Activated CD8-positive, alpha-beta T cell treated with anti-CD3 and anti-CD28 coated beads for 36 hours (primary cell): ENCODE data around the gene GUSB. TPM values are rescaled to one million over a fixed set of nuclear protein-coding genes. Genes with fewer than 3 reads are reported as not detected.
"Not testable (repeated sequence)": the region's sequence is repeated elsewhere in the genome, so short reads cannot be mapped to it uniquely, and the experiment has no call there.

Source experiments
- ATAC-seq: fragments of 200-7000 bp; cut with Tn5 transposase; one replicate; pipeline ENCODE4 v1.10.0; 2021; ENCODE audit warnings: mild to moderate bottlenecking, moderate library complexity
- CTCF ChIA-PET: fragments of 350-600 bp; sonication (Branson Sonifier 250); formaldehyde crosslinking; loops from one replicate; lab custom pipeline; 2021; ENCODE audit warnings: antibody characterized with exemption; lab: Charles Lee
- POLR2A ChIA-PET: fragments of 350-600 bp; sonication (Branson Sonifier 250); formaldehyde crosslinking; loops from one replicate; lab custom pipeline; 2021; ENCODE audit warnings: antibody characterized with exemption; lab: Charles Lee
- DNase-seq: peaks from one replicate; pipeline ENCODE4 v3.0.0-alpha.2; 2020
- H3K27ac Mint-ChIP-seq: one replicate; pipeline ENCODE4 v1.8.0; 2021; ENCODE audit warnings: mild to moderate bottlenecking, mixed read lengths
- H3K27me3 Mint-ChIP-seq: one replicate; pipeline ENCODE4 v1.8.0; 2021; ENCODE audit warnings: mixed read lengths
- H3K36me3 Mint-ChIP-seq: one replicate; pipeline ENCODE4 v1.8.0; 2021; ENCODE audit warnings: low read depth, mixed read lengths
- H3K4me1 Mint-ChIP-seq: one replicate; pipeline ENCODE4 v1.8.0; 2021; ENCODE audit warnings: low read depth, mixed read lengths
- H3K4me3 Mint-ChIP-seq: one replicate; pipeline ENCODE4 v1.8.0; 2021; ENCODE audit warnings: mild to moderate bottlenecking, moderate library complexity, mixed read lengths
- H3K9me3 Mint-ChIP-seq: one replicate; pipeline ENCODE4 v1.8.0; 2021; ENCODE audit warnings: mixed read lengths
- CTCF ChIP-seq: fragments of 200-600 bp; IDR thresholded peaks from one replicate; pipeline ENCODE4 v1.8.0; 2022; ENCODE audit warnings: antibody characterized with exemption, mild to moderate bottlenecking
- intact Hi-C: fragments of 100-400 bp; cut with micrococcal nuclease; formaldehyde crosslinking; loops from one replicate; pipeline ENCODE4 v1.10.0; 2022
- total RNA-seq, 2 experiments: library from RNA; stranded (reverse); gene quantifications; one replicate each; pipeline ENCODE4 v1.2.3, GENCODE V29; 2021

Gene GUSB
- total RNA-seq, 2 experiments from 2014 or later = 42.0 to 48.6 TPM

DNA sequence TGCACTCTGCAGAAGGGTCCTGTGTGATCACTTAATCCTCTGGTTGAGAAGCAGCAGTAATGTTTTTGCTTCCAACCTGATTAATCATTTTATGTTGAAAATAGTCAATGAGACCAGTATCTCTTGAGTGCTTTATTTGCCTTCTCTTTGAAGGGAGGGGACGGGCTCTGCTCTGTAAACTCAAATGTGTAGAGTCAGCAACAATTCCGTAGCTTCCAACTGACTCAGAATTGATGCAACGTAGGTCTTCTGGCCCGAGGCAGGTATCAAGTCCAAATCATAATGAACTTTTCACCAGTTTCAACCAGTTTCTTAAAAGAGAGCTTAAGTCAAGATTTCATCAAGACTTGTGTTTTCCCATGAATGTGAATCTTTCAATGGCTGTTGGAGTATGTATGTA, 26.3 kb downstream of the GUSB start:
- Mint-ChIP-seq H3K9me3 (no peaks in the 10 kb centered on the region), H3K27ac (no peak overlapping the region), H3K4me3 (no peak overlapping the region), H3K36me3 (peaks cover 34% of the 10 kb centered on the region), H3K27me3 (no peaks in the 10 kb centered on the region), H3K4me1 (no peaks in the 10 kb centered on the region)
- ATAC-seq = no peak
- ChIA-PET CTCF (no interaction called here), POLR2A (no interaction called here)
- DNase-seq = no peak
- no peak for TF ChIP-seq CTCF
- intact Hi-C loops = no loop called here

DNA sequence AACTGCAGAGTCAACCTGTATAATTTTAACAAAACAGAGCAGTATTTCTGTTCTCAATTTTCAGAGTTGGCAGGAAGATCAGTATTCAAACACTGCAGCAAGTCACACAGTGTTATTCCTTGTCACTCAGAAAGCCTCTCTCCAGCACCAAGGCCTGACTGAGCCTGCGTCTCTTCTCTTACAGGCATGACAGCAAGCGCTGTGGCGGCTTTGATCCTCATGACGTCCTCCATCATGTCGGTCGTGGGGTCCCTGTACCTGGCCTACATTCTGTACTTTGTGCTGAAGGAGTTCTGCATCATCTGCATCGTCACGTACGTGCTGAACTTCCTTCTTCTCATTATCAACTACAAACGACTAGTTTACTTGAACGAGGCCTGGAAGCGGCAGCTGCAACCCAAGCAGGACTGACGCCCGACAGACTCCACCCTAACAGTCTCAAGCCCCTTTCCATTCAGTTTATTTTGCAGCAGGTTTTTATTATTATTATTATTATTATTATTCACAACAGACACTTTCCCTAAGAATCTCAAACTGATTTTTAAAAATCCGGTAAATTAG, 28.0 kb downstream of the GUSB start:
- CTCF ChIA-PET = no interaction called here
- TF ChIP-seq CTCF = no peak
- ATAC-seq = no peak
- POLR2A ChIA-PET = no interaction called here
- Mint-ChIP-seq H3K4me3 (no peak overlapping the region), H3K27me3 (no peaks in the 10 kb centered on the region), H3K9me3 (no peaks in the 10 kb centered on the region), H3K27ac (no peak overlapping the region), H3K4me1 (no peaks in the 10 kb centered on the region), H3K36me3 (peaks cover 24% of the 10 kb centered on the region)
- intact Hi-C loops = no loop called here
- DNase-seq = no peak

DNA sequence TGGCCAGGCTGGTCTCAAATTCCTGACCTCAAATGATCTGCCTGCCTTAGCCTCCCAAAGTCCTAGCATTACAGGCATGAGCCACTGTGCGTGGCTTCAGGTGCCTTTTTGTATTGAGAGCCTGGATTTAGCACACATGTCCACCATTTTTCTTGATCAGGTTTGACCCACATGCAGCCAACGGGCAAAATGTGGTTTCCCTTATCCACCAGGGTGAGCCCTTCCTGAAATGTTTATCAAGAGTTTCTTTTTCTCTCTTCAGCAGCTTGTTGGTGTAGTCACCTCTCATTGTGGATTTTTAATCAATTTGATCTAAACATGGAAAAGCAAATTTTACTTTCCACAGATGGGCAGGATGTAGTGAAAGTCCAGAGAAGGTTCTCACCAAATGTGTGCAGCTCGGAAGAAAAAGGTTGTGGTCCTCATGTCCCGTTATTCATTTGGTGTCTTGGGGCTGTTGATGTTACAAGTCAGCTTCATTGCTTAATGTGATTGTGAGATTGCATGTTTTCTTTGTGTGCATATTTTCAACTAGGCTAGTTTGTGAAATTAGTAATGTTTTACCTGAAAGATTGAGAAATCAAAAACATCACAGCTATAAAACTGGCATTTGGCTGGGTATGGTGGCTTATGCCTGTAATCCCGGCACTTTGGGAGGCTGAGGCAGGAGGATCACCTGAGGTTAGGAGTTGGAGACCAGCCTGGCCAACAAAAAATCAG, 28.9 kb downstream of the GUSB start:
- H3K9me3 Mint-ChIP-seq = no peaks in the 10 kb centered on the region
- DNase-seq (no peak), ATAC-seq (no peak)
- H3K4me1 Mint-ChIP-seq = no peaks in the 10 kb centered on the region
- intact Hi-C loops = no loop called here
- no peak overlapping the region for H3K4me3 Mint-ChIP-seq
- peaks cover 20% of the 10 kb centered on the region for H3K36me3 Mint-ChIP-seq
- no peaks in the 10 kb centered on the region for H3K27me3 Mint-ChIP-seq
- ChIA-PET POLR2A (interaction anchor here (0.6 kb wide), 1 partner anchor 11 kb away, joined by 3 read pairs; no protein-coding TSS in a partner anchor), CTCF (no interaction called here)
- TF ChIP-seq CTCF = no peak
- H3K27ac Mint-ChIP-seq = no peak overlapping the region

DNA sequence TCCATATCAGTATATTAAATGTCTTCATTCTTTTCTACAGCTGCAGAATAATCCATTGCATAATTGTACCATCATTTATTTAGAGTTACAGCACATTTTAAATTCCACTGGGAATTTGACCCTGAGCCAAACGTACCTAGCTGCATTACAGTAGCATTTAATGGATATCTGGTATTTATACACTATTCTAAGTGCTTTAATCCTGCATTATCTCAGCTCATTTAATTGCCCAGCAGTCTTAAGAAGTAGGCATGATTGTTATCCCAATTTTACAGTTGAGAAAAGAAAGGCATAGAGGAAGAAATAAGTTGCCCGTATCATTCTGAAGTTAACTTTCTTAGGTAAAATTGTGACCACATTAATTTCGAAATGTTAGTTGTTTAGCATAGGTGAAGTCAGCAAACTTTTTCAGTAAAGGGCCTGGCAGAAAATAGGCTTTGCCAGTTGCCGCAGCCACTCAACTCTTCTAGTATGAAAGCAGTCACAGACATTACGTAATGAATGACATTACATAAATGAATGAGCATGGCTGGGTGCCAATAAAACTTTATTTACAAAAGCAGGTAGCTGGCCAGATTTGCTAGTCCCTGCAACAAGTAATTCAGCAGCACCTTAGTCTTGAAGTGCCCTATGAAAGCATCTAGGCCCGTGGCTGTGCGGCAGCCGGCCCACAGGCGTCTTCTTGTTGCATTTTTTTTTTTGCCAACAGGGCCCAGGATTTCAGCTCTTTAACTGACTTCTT, 30.0 kb downstream of the GUSB start:
- intact Hi-C loops = no loop called here
- Mint-ChIP-seq H3K27me3 (no peaks in the 10 kb centered on the region), H3K27ac (no peak overlapping the region), H3K36me3 (peaks cover 18% of the 10 kb centered on the region), H3K4me1 (no peaks in the 10 kb centered on the region), H3K9me3 (no peaks in the 10 kb centered on the region), H3K4me3 (no peak overlapping the region)
- ChIA-PET CTCF (interaction anchor here (0.6 kb wide), 1 partner anchor 28 kb away, joined by 3 read pairs; no protein-coding TSS in a partner anchor), POLR2A (no interaction called here)
- DNase-seq (no peak), ATAC-seq (no peak)
- TF ChIP-seq CTCF = no peak

GRCh38 chr7:65946904-65947303, 35.1 kb downstream of the GUSB start:
- POLR2A ChIA-PET = no interaction called here
- DNase-seq (no peak), ATAC-seq (no peak)
- CTCF ChIA-PET = no interaction called here
- intact Hi-C loops = no loop called here
- no peaks in the 10 kb centered on the region for H3K4me1 Mint-ChIP-seq
- H3K27me3 Mint-ChIP-seq = no peaks in the 10 kb centered on the region
- no peaks in the 10 kb centered on the region for H3K36me3 Mint-ChIP-seq
- no peaks in the 10 kb centered on the region for H3K9me3 Mint-ChIP-seq
- H3K27ac Mint-ChIP-seq = no peak overlapping the region
- no peak for TF ChIP-seq CTCF
- no peak overlapping the region for H3K4me3 Mint-ChIP-seq

DNA sequence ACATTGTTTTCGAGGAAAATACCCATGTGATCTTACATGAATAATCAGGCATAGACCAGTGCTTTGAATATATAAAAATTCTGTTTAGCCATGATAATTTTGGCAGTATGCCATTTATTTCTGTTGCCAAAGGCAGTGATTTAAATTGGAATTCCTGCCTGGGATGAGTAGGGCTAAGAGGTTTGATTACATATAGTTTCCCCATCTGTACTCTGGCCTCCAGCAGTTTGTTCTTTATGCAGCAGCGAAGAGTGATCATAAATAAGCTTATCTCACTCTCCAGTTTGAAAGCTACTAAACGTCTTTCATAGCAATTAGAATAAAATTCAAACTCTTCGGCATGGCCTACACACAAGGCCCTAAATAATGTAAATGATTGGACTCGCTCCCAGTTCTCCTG, 36.2 kb downstream of the GUSB start:
- H3K27me3 Mint-ChIP-seq, POLR2A ChIA-PET, H3K4me3 Mint-ChIP-seq, H3K27ac Mint-ChIP-seq, H3K36me3 Mint-ChIP-seq, H3K9me3 Mint-ChIP-seq, CTCF ChIA-PET, intact Hi-C loops, H3K4me1 Mint-ChIP-seq, ATAC-seq, DNase-seq: not testable (repeated sequence)
